Astrocyte (in vitro differentiated cells and primary cell): Measurements from ENCODE around the gene DAGLA.

Experiments used
- EZH2 ChIP-seq: IDR thresholded peaks from 2 replicates; pipeline ENCODE4 v1.6.1; 2012; ENCODE audit warnings: mild to moderate bottlenecking, low read length, inconsistent platforms; ENCODE audit not compliant: insufficient read depth
- TF ChIP-seq, protein P1 (sequence below): IDR thresholded peaks from 2 replicates; pipeline ENCODE4 v1.5.1; 2011; ENCODE audit warnings: low read depth, mild to moderate bottlenecking, inconsistent platforms, low read length, moderate library complexity; ENCODE audit not compliant: insufficient read depth

- TF ChIP-seq, protein P1, sequence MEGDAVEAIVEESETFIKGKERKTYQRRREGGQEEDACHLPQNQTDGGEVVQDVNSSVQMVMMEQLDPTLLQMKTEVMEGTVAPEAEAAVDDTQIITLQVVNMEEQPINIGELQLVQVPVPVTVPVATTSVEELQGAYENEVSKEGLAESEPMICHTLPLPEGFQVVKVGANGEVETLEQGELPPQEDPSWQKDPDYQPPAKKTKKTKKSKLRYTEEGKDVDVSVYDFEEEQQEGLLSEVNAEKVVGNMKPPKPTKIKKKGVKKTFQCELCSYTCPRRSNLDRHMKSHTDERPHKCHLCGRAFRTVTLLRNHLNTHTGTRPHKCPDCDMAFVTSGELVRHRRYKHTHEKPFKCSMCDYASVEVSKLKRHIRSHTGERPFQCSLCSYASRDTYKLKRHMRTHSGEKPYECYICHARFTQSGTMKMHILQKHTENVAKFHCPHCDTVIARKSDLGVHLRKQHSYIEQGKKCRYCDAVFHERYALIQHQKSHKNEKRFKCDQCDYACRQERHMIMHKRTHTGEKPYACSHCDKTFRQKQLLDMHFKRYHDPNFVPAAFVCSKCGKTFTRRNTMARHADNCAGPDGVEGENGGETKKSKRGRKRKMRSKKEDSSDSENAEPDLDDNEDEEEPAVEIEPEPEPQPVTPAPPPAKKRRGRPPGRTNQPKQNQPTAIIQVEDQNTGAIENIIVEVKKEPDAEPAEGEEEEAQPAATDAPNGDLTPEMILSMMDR: no peak
- TF ChIP-seq EZH2: no peak
Observed at GRCh38 chr11:61736310-61736709, 56.1 kb downstream of the DAGLA start.
